GM12892 (cell line): Measurements from ENCODE around the gene BARHL2.

Source experiments
- POLR2AphosphoS5 ChIP-seq: IDR thresholded peaks from 2 replicates; pipeline ENCODE4 v1.6.1; 2011; ENCODE audit warnings: low read depth, low read length, control low read depth
- TAF1 ChIP-seq: IDR thresholded peaks from 2 replicates; pipeline ENCODE4 v1.6.1; 2011; ENCODE audit warnings: low read depth, mild to moderate bottlenecking, control low read depth, low read length, borderline replicate concordance

GRCh38 chr1:90694846-90695245 is 22.3 kb downstream of the BARHL2 start:
- no peak for TF ChIP-seq TAF1
- TF ChIP-seq POLR2AphosphoS5: no peak
